Iris pigment epithelial cell (primary cell): ENCODE results near the gene TMEM201.
"Not testable (repeated sequence)": the region's sequence is repeated elsewhere in the genome, so short reads cannot be mapped to it uniquely, and the experiment has no call there.

Experiments used
- DNase-seq: peaks from one replicate; pipeline ENCODE4 v3.0.0-alpha.2; 2011; ENCODE audit warnings: low read depth

Gene TMEM201, protein sequence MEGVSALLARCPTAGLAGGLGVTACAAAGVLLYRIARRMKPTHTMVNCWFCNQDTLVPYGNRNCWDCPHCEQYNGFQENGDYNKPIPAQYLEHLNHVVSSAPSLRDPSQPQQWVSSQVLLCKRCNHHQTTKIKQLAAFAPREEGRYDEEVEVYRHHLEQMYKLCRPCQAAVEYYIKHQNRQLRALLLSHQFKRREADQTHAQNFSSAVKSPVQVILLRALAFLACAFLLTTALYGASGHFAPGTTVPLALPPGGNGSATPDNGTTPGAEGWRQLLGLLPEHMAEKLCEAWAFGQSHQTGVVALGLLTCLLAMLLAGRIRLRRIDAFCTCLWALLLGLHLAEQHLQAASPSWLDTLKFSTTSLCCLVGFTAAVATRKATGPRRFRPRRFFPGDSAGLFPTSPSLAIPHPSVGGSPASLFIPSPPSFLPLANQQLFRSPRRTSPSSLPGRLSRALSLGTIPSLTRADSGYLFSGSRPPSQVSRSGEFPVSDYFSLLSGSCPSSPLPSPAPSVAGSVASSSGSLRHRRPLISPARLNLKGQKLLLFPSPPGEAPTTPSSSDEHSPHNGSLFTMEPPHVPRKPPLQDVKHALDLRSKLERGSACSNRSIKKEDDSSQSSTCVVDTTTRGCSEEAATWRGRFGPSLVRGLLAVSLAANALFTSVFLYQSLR

DNA sequence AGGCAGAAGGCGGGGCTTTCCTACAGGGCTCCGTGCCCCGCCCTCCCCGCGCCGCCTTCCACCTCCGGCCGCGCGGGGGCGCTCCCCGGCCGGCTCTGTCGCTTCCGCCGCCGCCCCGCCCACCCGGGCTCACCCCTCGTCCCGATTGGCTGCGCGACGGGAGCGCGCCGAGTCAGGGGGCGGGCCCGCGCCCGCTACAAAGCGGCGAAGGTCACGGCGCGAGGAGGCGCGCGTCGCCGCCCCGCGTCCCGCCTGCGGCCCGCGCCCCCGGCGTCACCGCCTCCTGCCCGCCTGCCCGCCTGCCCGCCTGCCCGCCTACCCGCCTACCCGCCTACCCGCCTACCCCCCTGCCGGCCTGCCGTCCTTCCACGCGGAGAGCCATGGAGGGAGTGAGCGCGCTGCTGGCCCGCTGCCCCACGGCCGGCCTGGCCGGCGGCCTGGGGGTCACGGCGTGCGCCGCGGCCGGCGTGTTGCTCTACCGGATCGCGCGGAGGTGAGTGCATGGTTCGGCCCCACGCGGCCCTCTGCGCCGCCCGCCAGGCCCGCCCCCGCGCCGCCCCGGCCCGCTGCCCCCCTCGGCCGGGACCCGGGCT is at the start of gene TMEM201:
Gene TMEM201, plus strand, starts transcription at position 361 of the 593 bp plus-strand sequence. Its CDS starts 20 bp downstream, at position 381.
- DNase-seq: peak; percentile 84

- peak; percentile 97 for DNase-seq
Observed at GRCh38 chr1:9539165-9539828, 49.4 kb upstream of the TMEM201 start, which contains the start of gene SLC25A33. Gene SLC25A33, plus strand, starts transcription at chr1:9539465. Its CDS starts 227 bp downstream, at chr1:9539692.

- DNase-seq: peak; percentile 47
Observed at GRCh38 chr1:9539829-9540550, 48.7 kb upstream of the TMEM201 start.

- peak; percentile 54 for DNase-seq
Observed at GRCh38 chr1:9542430-9542829, 46.3 kb upstream of the TMEM201 start.

- DNase-seq: no peak
Observed at GRCh38 chr1:9544926-9545325, 43.8 kb upstream of the TMEM201 start.

DNA sequence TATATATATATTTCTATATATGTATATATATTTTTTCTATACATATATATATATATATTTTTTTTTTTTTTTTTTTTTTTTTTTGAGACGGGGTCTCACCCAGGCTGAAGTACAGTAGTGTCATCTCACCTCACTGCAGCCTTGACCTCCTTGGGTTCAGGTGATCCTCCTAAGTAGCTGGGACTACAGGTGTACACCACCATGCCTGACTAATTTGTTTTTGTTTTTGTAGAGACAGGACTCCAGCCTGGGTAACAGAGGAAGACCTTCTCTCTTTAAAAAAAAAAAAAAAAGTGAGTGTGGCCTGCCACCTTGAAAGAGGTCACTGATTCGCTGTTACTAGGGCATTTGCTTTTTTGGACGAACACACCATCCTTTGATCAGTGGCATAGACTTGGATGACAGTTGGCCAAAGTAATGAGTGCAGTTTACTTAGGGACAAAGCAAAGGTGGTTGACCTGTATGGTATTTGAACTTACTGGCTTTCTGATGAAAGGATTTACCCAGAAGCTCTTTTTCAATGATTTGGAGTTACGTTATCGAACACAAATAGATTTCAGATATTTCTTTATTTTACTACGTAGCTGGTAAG is 38.7 kb upstream of the TMEM201 start:
- DNase-seq: no peak

GRCh38 chr1:9551984-9552383 is 36.7 kb upstream of the TMEM201 start:
- DNase-seq: no peak

- DNase-seq: no peak
Observed at GRCh38 chr1:9553736-9554144, 35.0 kb upstream of the TMEM201 start.

DNA sequence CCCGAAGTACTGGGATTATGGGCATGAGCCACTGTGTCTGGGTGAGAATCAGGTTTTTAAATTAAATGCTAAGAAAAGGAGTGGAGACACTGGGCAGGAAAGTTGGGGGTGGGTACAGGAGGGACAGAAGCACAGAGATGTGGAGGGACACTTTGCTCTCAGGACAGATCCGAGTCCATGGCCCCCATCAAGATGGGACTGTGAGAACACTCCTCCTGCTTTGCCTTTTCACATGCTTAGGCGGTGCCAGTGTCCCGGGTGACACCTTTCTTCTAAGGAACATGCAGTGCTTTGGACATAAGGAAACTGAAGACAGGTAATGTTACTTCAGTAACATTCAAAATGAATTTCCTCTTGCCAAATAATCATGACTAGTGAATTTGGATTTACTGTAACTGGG is 32.8 kb upstream of the TMEM201 start:
- no peak for DNase-seq

- DNase-seq: no peak
Observed at GRCh38 chr1:9557624-9558023, 31.1 kb upstream of the TMEM201 start.

GRCh38 chr1:9558271-9558945 is 30.3 kb upstream of the TMEM201 start:
- no peak for DNase-seq

DNA sequence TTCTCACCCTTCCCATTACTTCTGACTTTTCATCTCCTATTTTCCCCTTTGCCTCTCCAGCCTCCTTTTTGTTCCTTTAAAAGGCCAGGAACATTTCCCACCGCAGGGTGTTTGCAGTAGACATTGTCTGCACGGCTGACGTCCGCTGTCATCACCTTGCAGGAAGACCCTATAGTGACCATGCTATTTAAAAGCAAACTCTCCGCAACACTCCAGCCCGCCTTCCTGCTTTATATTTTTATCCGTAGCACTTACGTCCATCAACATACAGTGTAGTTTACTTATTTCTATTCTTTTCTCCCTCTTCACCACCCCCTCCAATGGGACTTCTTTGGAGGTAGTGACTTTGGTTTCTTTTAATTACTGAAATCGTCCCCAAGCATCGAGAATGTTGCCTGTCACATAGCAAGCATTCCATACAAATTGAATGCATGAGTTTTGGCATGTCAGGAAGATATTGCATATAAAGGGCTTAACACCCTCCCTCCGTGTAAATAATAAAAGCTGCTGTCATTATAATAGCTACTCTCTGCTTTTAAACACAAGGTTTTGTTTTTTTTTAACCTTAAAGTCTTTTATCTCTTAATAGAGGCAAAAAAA is 29.7 kb upstream of the TMEM201 start:
- no peak for DNase-seq

GRCh38 chr1:9559673-9560072 is 29.0 kb upstream of the TMEM201 start:
- no peak for DNase-seq

- DNase-seq: not testable (repeated sequence)
Observed at GRCh38 chr1:9560090-9560489, 28.6 kb upstream of the TMEM201 start.

DNA sequence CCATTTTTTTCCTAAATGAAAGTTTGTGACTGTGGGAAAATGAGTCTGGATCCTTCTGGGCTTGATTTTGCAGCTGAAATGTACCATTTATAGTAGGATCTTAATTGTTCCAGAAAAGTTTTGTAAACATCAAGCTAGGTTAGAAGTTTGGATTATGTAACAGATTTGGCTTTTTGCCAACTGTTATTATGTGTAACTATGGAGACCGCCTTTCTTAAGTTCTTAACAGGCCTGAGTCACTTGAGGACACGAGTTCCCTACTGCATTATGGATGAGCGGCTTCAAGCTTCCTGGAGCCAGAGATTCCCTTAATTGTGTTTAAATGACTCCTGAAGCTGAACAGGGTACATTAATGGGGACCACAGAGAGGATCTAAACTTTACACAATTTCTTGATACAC is 27.3 kb upstream of the TMEM201 start:
- DNase-seq: peak; percentile 97

DNA sequence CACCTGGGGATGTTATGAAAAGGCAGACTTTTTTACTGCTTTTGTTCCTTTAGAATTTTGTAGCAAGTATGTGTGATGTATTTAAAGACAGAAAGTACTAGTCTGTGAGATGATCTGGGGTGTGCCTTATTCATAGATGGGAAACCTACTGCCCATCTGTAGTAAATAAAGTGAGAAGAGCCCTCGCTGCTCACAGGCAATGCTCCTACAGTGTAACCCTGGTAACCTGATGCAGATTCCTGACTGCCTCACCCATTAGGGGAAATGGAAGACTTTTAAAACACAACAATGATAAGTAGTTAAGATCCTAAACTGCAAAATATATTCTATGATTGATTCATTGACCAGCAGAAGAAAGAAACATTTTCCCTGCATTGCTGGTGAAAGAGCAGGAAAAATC is 19.4 kb upstream of the TMEM201 start:
- no peak for DNase-seq

- DNase-seq: not testable (repeated sequence)
Observed at GRCh38 chr1:9570886-9571529, 17.7 kb upstream of the TMEM201 start.

GRCh38 chr1:9573723-9574122 is 15.0 kb upstream of the TMEM201 start:
- no peak for DNase-seq

GRCh38 chr1:9575486-9575885 is 13.2 kb upstream of the TMEM201 start:
- DNase-seq: no peak

- no peak for DNase-seq
Observed at GRCh38 chr1:9576903-9577302, 11.8 kb upstream of the TMEM201 start.
